ENCODE measurements around the gene LRRC3C.
"Not testable (repeated sequence)": the region's sequence is repeated elsewhere in the genome, so short reads cannot be mapped to it uniquely, and the experiment has no call there.

GRCh38 chr17:39886102-39886501 is 41.4 kb upstream of the LRRC3C start:
- TF ChIP-seq CTCF, POLR2AphosphoS5, POLR2A (IDR thresholded peaks at IDR 0.05): not testable (repeated sequence)
